CD4-positive, alpha-beta T cell treated with Interleukin-4 for 4 hours (primary cell): Measurements from ENCODE around the gene FAM83F.

Source experiments
- DNase-seq: peaks from one replicate; pipeline ENCODE4 v3.0.0-alpha.2; 2020

The FAM83F gene

DNA sequence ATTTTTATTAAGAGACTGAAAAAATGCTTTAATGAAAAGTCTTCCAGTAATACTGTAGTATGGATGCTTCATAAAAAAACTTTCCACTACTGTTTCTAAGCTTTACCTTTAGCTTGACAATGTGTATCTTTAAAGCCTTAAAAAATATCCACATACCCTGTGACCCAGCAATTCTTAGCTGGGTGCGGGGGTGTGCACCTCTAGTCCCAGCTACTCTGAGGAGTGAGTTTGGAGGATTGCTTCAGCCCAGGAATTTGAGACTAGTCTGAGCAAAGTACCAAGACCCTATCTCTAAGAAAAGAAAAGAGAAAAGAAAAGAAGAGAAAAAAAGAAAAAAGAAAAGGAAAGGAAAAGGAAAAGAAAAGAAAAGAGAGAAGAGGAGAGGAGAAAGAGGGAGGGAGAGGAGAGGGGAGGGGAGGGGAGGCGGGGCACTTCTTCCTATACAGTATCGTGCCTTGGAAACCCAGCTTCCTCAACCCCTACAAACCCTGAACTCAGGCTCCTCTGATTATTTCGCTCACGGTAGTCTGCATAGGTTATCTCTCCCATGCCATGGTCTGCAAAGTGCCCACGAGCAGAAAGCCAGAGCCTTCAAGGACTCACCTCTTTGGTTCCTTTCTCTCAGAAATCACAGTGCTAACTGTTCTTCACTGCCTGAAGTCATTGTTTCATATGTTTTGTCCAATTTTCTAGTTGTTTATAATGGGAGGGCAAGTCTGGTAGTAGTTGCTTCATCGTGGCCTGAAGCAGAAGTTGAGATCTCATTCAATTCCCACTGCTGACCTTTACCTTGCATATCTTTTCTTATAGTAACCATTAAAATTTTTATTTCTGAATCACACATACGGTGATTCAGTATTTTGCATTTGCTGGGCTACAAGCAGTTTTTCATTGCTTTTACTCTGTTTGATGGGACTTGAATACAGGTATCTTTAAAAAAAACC, 82.2 kb downstream of the FAM83F start:
- DNase-seq: no peak

DNA sequence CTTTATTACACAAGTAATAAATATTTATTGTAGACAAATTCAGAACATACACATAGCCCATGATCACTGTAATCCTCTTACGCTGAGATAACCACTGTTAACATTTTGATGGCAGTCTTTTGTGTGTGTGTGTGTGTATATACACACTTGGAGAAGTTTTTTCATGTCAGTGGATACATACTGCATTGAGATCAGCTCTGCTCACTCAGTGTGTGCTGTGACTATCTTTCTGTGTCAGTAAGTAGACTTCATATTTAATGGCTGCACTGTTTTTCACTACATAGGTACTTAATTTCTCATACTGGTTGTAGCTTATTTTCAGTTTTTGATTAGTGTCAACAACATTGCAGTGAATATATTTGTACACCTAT, 82.9 kb downstream of the FAM83F start:
- no peak for DNase-seq

DNA sequence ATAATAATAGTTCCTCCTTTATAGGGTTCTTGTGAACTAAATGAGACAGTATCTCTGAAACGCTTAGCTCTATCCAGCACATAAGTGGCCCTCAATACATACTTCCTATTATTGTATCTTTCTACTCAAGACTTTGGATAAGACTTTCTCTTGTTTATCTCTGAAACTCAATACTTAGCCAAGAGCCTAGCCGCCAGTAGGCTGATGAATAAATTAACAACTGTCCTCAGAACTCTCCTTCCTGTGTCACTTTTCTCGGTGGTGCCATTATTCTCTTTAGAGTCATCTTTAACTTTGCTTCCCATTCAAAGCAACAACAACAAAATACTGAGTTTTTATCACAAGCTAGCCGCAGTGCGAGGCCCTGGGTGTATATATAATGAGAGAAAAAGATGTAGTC, 86.9 kb downstream of the FAM83F start:
- DNase-seq: no peak

DNA sequence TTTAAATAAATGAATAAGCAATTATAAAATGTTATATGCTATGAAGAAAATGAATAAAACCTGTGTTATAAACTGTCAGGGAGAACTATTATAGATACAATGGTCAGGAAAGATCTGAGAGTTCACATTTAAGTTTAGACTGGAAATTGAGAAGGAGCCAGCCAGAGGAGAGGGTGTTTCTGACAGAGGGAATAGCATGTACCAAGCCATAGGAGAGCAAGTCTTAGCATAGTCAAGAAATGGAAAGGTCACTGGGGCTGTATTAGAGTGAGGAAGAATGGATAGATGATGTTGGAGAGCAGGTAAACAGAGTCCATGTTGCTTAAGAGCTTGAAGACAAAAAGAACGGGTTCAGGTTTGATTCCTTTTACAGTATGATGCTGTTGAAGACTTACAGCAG, 87.4 kb downstream of the FAM83F start:
- no peak for DNase-seq

DNA sequence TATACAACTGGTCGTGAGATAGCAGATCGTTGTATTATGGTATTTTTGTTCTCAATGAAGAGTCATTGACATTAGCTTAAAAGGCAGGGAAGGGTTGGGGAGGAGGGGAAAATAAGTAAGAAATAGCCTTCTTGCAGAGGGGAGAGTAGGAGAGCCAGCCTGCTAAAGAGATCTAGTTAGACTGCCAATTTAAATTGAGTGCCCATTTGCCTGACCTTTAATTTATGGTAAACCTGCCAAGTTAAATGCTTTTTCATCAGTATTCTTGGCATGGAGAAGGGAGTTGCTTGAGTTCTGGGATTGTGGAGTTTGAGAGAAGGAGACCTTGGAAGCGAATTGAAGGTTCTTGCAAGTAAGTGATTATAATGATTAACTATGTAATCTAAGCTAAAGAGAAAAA, 89.0 kb downstream of the FAM83F start:
- no peak for DNase-seq

DNA sequence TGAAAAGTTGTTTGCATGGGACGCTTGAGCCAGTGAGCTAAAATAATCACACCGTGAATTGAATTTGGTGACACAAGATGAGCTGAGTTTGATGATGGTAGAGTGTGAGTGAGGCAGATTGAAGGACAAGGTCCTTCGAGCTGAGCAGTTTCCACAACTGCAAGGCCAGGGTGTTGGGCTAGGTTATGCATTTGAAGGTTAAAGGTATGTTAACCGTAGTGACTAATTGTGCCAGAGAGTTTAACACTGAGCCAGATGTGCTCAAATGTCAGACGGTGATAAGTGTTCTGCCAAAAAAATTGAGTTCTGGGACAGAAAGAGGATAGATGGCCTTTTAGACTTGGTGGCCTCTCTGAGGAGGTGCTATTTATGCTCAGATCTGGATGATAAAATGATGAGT, 89.5 kb downstream of the FAM83F start:
- no peak for DNase-seq

DNA sequence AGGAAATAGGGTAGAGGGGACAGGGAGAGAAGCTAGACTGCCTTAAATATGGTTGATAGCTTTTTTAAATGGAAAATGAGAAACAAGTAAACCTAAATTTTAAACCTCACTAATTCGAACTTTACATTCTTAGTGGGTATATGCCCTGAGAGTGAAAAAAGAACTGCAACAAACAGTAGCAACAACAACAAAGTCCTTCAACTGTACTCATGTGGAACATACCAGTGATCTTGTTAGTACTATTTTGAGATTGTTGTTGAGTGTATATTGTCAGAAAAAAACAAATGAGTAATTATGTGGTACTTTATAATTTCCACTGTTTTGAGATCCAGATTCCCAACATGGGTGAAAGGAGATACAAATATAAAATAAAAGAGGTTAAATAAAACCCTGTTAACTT, 94.1 kb downstream of the FAM83F start:
- DNase-seq: no peak
